Smooth muscle cell (in vitro differentiated cells): ENCODE data around the gene AMPD3. TPM values are rescaled to one million over a fixed set of nuclear protein-coding genes. Genes with fewer than 3 reads are reported as not detected.

Source experiments
- DNase-seq: peaks from one replicate; lab custom pipeline; 2025; ENCODE audit not compliant: unreplicated experiment; lab: John Stamatoyannopoulos, UW
- H2AFZ ChIP-seq: fragments of 200-600 bp; sonication (generic); 2 replicates; pipeline ENCODE4 v1.6.0; 2016; ENCODE audit warnings: antibody characterized with exemption, low read depth, mild to moderate bottlenecking
- H3F3A ChIP-seq: fragments of 200-600 bp; sonication (generic); 2 replicates; pipeline ENCODE4 v1.6.0; 2017; ENCODE audit warnings: antibody characterized with exemption, low read depth
- H3K27ac ChIP-seq: fragments of 200-600 bp; sonication (generic); 2 replicates; pipeline ENCODE4 v1.5.1; 2016; ENCODE audit warnings: low read depth, mild to moderate bottlenecking
- H3K27me3 ChIP-seq: fragments of 200-600 bp; sonication (generic); 2 replicates; pipeline ENCODE4 v1.6.1; 2016; ENCODE audit warnings: low read depth, mild to moderate bottlenecking
- H3K36me3 ChIP-seq: fragments of 200-600 bp; sonication (generic); 2 replicates; pipeline ENCODE4 v1.5.1; 2016; ENCODE audit warnings: low read depth
- H3K4me1 ChIP-seq: fragments of 200-600 bp; sonication (generic); 2 replicates; pipeline ENCODE4 v1.5.1; 2016; ENCODE audit warnings: low read depth
- H3K4me2 ChIP-seq: fragments of 200-600 bp; sonication (generic); 2 replicates; pipeline ENCODE4 v1.6.0; 2016; ENCODE audit warnings: mild to moderate bottlenecking
- H3K4me3 ChIP-seq: fragments of 200-600 bp; sonication (generic); 2 replicates; pipeline ENCODE4 v1.5.1; 2016; ENCODE audit warnings: mild to moderate bottlenecking
- H3K79me2 ChIP-seq: fragments of 200-600 bp; sonication (generic); 2 replicates; pipeline ENCODE4 v1.6.0; 2016; ENCODE audit warnings: low read depth, mild to moderate bottlenecking
- H3K9ac ChIP-seq: fragments of 200-600 bp; sonication (generic); 2 replicates; pipeline ENCODE4 v1.6.0; 2016; ENCODE audit warnings: low read depth
- H3K9me3 ChIP-seq: fragments of 200-600 bp; sonication (generic); replicated peaks from 2 replicates; pipeline ENCODE4 v1.5.1; 2016; ENCODE audit warnings: low read depth
- H4K20me1 ChIP-seq: fragments of 200-600 bp; sonication (generic); 2 replicates; pipeline ENCODE4 v1.6.0; 2016; ENCODE audit warnings: low read depth
- CTCF ChIP-seq: fragments of 200-600 bp; sonication (generic); IDR thresholded peaks from 2 replicates; pipeline ENCODE4 v1.5.1; 2017; ENCODE audit warnings: borderline replicate concordance, mild to moderate bottlenecking, antibody characterized with exemption; ENCODE audit not compliant: insufficient read depth, poor library complexity, severe bottlenecking
- WGBS: methylation state at CpG from one replicate; pipeline ENCODE4 v1.1.7; 2016; ENCODE audit warnings: low lambda C conversion rate; 5-methylcytosine and 5-hydroxymethylcytosine counted together
- polyA plus RNA-seq: library from polyadenylated mRNA; unstranded; fragments of >200 nt; fragmentation: Nextera tagmentation; extraction: Ambion mirVana; gene quantifications from 2 replicates; pipeline ENCODE4 v1.2.1, GENCODE V29; 2016
- total RNA-seq: library from RNA; depleted of rRNA; stranded (reverse); fragments of >200 nt; gene quantifications from 2 replicates; pipeline ENCODE4 v1.2.3, GENCODE V29; 2014

AMPD3 gene
- total and polyA plus RNA-seq, 2 experiments from 2014 or later: 0.67 to 3.6 TPM

DNA sequence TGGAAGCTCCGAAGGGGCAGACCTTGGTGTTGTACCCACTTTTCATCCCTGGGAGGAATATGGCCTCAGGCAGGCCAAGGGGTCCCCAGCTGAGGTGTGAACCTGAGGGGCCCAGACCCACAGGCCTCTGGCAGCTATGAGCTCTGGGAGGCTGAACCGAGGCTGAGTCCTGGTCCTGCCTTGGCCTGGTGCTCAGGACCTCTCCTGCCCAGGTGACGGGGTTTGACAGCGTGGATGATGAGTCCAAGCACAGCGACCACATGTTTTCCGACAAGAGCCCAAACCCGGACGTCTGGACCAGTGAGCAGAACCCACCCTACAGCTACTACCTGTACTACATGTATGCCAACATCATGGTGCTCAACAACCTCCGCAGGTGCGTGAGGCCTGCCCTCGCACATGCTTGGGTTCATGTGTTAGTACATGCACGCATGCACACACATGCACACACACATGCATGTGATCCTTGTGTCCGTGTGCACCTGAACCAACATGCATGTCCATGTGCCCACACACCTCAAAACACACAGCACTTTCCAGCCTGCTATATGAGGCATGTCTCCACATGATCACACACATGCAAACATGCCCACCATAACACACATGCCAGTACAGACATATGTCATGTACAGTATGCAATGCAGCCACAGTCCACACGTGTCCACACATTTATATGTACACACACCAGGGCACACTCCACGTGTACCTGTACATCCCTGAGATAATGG, 45.0 kb downstream of the AMPD3 start:
- no peaks in the 10 kb centered on the region for H4K20me1 ChIP-seq
- H2AFZ ChIP-seq: no peak overlapping the region
- H3K4me3 ChIP-seq: no peak overlapping the region
- H3K9ac ChIP-seq: no peak overlapping the region
- no peaks in the 10 kb centered on the region for H3K4me1 ChIP-seq
- H3K27ac ChIP-seq: no peak overlapping the region
- TF ChIP-seq CTCF: no peak
- H3K4me2 ChIP-seq: no peak overlapping the region
- no peaks in the 10 kb centered on the region for H3K79me2 ChIP-seq
- 93% methylated on average over 15 of the region's 15 CpGs for WGBS
- H3K9me3 ChIP-seq: no peaks in the 10 kb centered on the region
- no peaks in the 10 kb centered on the region for H3K36me3 ChIP-seq
- no peak for DNase-seq
- H3F3A ChIP-seq: no peaks in the 10 kb centered on the region
- no peaks in the 10 kb centered on the region for H3K27me3 ChIP-seq

- Histone ChIP-seq H3K79me2 (no peaks in the 10 kb centered on the region), H3K36me3 (no peaks in the 10 kb centered on the region), H2AFZ (no peak overlapping the region), H3K9me3 (no peaks in the 10 kb centered on the region), H3K27me3 (no peaks in the 10 kb centered on the region), H4K20me1 (no peaks in the 10 kb centered on the region), H3K4me3 (no peak overlapping the region), H3K4me2 (no peak overlapping the region), H3K4me1 (no peaks in the 10 kb centered on the region), H3F3A (no peaks in the 10 kb centered on the region), H3K9ac (no peak overlapping the region), H3K27ac (no peak overlapping the region)
- no peak for TF ChIP-seq CTCF
- DNase-seq: no peak
- 94% methylated on average over 20 of the region's 20 CpGs for WGBS
Measured at GRCh38 chr11:10500757-10501684, 46.0 kb downstream of the AMPD3 start.

- Histone ChIP-seq H3K27me3 (no peaks in the 10 kb centered on the region), H3K9me3 (no peaks in the 10 kb centered on the region), H3K36me3 (no peaks in the 10 kb centered on the region), H3K4me3 (no peak overlapping the region), H3K79me2 (no peaks in the 10 kb centered on the region), H3K4me1 (no peaks in the 10 kb centered on the region), H3K27ac (no peak overlapping the region), H3K9ac (no peak overlapping the region), H3K4me2 (no peak overlapping the region), H2AFZ (no peak overlapping the region), H4K20me1 (no peaks in the 10 kb centered on the region), H3F3A (no peaks in the 10 kb centered on the region)
- 90% methylated on average over 6 of the region's 6 CpGs for WGBS
- no peak for TF ChIP-seq CTCF
- no peak for DNase-seq
Measured at GRCh38 chr11:10502065-10502680, 47.1 kb downstream of the AMPD3 start.
